IMR-90 (cell line): ENCODE results near the gene SESN1.

Experiments
- CEBPB ChIP-seq: IDR thresholded peaks from 2 replicates; pipeline ENCODE4 v1.6.1; 2012; ENCODE audit warnings: low read depth, low read length, improper control_type of control experiment
- CHD1 ChIP-seq: IDR thresholded peaks from 2 replicates; pipeline ENCODE4 v1.6.1; 2012; ENCODE audit warnings: low read depth, low read length, improper control_type of control experiment
- CTCF ChIP-seq: conservative IDR thresholded peaks from 2 replicates; pipeline ENCODE4 v1.5.1; 2012; ENCODE audit warnings: mild to moderate bottlenecking, low read depth, low read length, improper control_type of control experiment
- ELK1 ChIP-seq: fragments of 150-350 bp; IDR thresholded peaks from 2 replicates; pipeline ENCODE4 v1.6.1; 2016; ENCODE audit warnings: low read depth, mild to moderate bottlenecking, low read length, moderate library complexity, borderline replicate concordance
- FOS ChIP-seq: fragments of 150-350 bp; IDR thresholded peaks from 2 replicates; pipeline ENCODE4 v1.6.1; 2016; ENCODE audit warnings: low read depth, low read length
- MAZ ChIP-seq: IDR thresholded peaks from 2 replicates; pipeline ENCODE4 v1.6.1; 2012; ENCODE audit warnings: low read depth, mild to moderate bottlenecking, low read length, improper control_type of control experiment, moderate library complexity, borderline replicate concordance
- MXI1 ChIP-seq: IDR thresholded peaks from 2 replicates; pipeline ENCODE4 v1.6.1; 2012; ENCODE audit warnings: low read depth, mild to moderate bottlenecking, low read length, moderate library complexity, borderline replicate concordance
- NFE2L2 ChIP-seq: fragments of 150-350 bp; IDR thresholded peaks from 2 replicates; pipeline ENCODE4 v1.6.1; 2016; ENCODE audit warnings: low read depth, mild to moderate bottlenecking, low read length
- POLR2A ChIP-seq: IDR thresholded peaks from 2 replicates; pipeline ENCODE4 v1.6.1; 2012; ENCODE audit warnings: mild to moderate bottlenecking, low read depth, low read length
- RAD21 ChIP-seq: IDR thresholded peaks from 2 replicates; pipeline ENCODE4 v1.6.1; 2012; ENCODE audit warnings: low read length, improper control_type of control experiment
- RCOR1 ChIP-seq: IDR thresholded peaks from 2 replicates; pipeline ENCODE4 v1.6.1; 2012; ENCODE audit warnings: mild to moderate bottlenecking, low read length, improper control_type of control experiment; ENCODE audit not compliant: insufficient replicate concordance
- RFX5 ChIP-seq: IDR thresholded peaks from 2 replicates; pipeline ENCODE4 v1.8.0; 2012; ENCODE audit warnings: low read depth, mild to moderate bottlenecking, low read length, moderate library complexity
- SMC3 ChIP-seq: fragments of 150-350 bp; IDR thresholded peaks from 2 replicates; pipeline ENCODE4 v1.6.1; 2016; ENCODE audit warnings: low read depth, mild to moderate bottlenecking, antibody characterized with exemption, low read length, moderate library complexity
- USF2 ChIP-seq: fragments of 150-350 bp; IDR thresholded peaks from 2 replicates; pipeline ENCODE4 v1.6.1; 2017; ENCODE audit warnings: mild to moderate bottlenecking, antibody characterized with exemption, low read length, low read depth

- no peak for TF ChIP-seq POLR2A
- TF ChIP-seq CTCF, result no peak
- no peak for TF ChIP-seq FOS
- no peak for TF ChIP-seq RCOR1
- TF ChIP-seq CHD1, result no peak
- TF ChIP-seq RFX5, result no peak
- TF ChIP-seq RAD21, result no peak
- no peak for TF ChIP-seq MXI1
- no peak for TF ChIP-seq CEBPB
- TF ChIP-seq SMC3, result no peak
- no peak for TF ChIP-seq NFE2L2
- TF ChIP-seq ELK1, result no peak
- no peak for TF ChIP-seq USF2
- TF ChIP-seq MAZ, result no peak
Measured at GRCh38 chr6:109118871-109119354, 24.3 kb upstream of the SESN1 start.
